K562 (cell line): Measurements from ENCODE around the gene DEPDC1B. TPM values are rescaled to one million over a fixed set of nuclear protein-coding genes. Genes with fewer than 3 reads are reported as not detected.
A peak's percentile ranks its signal among the peaks of the same experiment; 100 is the strongest.

Source experiments
- ATF3 ChIP-seq, 2 experiments: fragments of 450-650 bp in 1 of 2; sonication (generic) in 1 of 2; formaldehyde crosslinking in 1 of 2; IDR thresholded peaks in 1 of 2; conservative IDR thresholded peaks in 1 of 2; 2 replicates each; pipeline versions ENCODE4 v1.6.1 to v1.8.1; 2016 to 2023; ENCODE audit warnings: mild to moderate bottlenecking in 2 of 2, moderate library complexity in 2 of 2, inconsistent platforms in 1 of 2, missing genetic modification reagents in 1 of 2
- DPF2 ChIP-seq: fragments of 450-650 bp; IDR thresholded peaks from 2 replicates; pipeline ENCODE4 v1.6.1; 2016
- HMBOX1 ChIP-seq: sonication (generic); IDR thresholded peaks from 2 replicates; pipeline ENCODE4 v1.6.1; 2016
- KLF16 ChIP-seq: IDR thresholded peaks from 2 replicates; pipeline ENCODE4 v1.6.1; 2016; ENCODE audit warnings: antibody characterized with exemption
- LCOR ChIP-seq: sonication (generic); formaldehyde crosslinking; IDR thresholded peaks from 2 replicates; pipeline ENCODE4 v1.8.0; 2022; ENCODE audit warnings: mild to moderate bottlenecking, missing genetic modification reagents
- MAZ ChIP-seq, 2 experiments: fragments of 450-650 bp in 1 of 2; sonication (generic) in 1 of 2; formaldehyde crosslinking; IDR thresholded peaks in 1 of 2; conservative IDR thresholded peaks in 1 of 2; 2 replicates each; pipeline versions ENCODE4 v1.4.0 to v1.5.0; 2020; ENCODE audit warnings: mild to moderate bottlenecking in 1 of 2, missing genetic modification reagents in 1 of 2
- SMAD4 ChIP-seq: fragments of 250-450 bp; sonication (Bioruptor Pico); conservative IDR thresholded peaks from 2 replicates; pipeline ENCODE4 v1.8.0; 2021; ENCODE audit warnings: inconsistent platforms, mild to moderate bottlenecking, moderate library complexity
- SMARCE1 ChIP-seq: fragments of 450-650 bp; IDR thresholded peaks from 2 replicates; pipeline ENCODE4 v1.7.1; 2016; ENCODE audit warnings: mild to moderate bottlenecking
- TAF7 ChIP-seq: fragments of 450-650 bp; IDR thresholded peaks from 2 replicates; pipeline ENCODE4 v1.6.1; 2016; ENCODE audit warnings: missing genetic modification characterization, missing compliant biosample characterization
- ZNF175 ChIP-seq: fragments of 200-800 bp; sonication (Bioruptor generic); IDR thresholded peaks from 2 replicates; pipeline ENCODE4 v1.6.1; 2016; ENCODE audit warnings: low read depth, mild to moderate bottlenecking, missing genetic modification characterization, missing compliant biosample characterization
- ZNF644 ChIP-seq: fragments of 200-800 bp; sonication (Bioruptor generic); IDR thresholded peaks from 2 replicates; pipeline ENCODE4 v1.6.1; 2016; ENCODE audit warnings: low read depth, missing genetic modification characterization, missing compliant biosample characterization
- polyA plus RNA-seq, 8 experiments: library from polyadenylated mRNA; depleted of rRNA in 4 of 8; stranded (reverse) in 5 of 8; unstranded in 3 of 8; fragments of >200 nt; fragmentation: Nextera tagmentation in 2 of 8; fragmentation: Illumina TruSeq in 1 of 8; extraction: Ambion mirVana in 2 of 8; extraction: Trizol in 1 of 8; gene quantifications; 2 replicates each; pipeline versions ENCODE4 v1.2.1 to v1.2.3, GENCODE V29; 2011 to 2014; ENCODE audit warnings: inconsistent platforms in 1 of 8, missing spikeins in 1 of 8
- total RNA-seq, 7 experiments: library from RNA; depleted of rRNA in 6 of 7; stranded (reverse); fragments of >200 nt in 6 of 7; fragmentation: Illumina TruSeq in 2 of 7; extraction: Trizol in 2 of 7; gene quantifications; 2 replicates each; pipeline versions ENCODE4 v1.2.1 to v1.2.3, GENCODE V29; 2011 to 2021; ENCODE audit warnings: low replicate concordance in 1 of 7

The DEPDC1B gene
- total and polyA plus RNA-seq, 9 of the 15 experiments (the other 6 are each of a cell fraction or from before 2014, with no cell fraction given), result 36.0 to 67.2 (median 44.5) TPM

GRCh38 chr5:60685700-60686099 is 14.3 kb downstream of the DEPDC1B start (continued):
- TF ChIP-seq SMAD4 (CRISPR knock-in tag) (peak; percentile 56), TAF7 (tag) (no peak), KLF16 (no peak), DPF2 (peak; percentile 52; the same call in 1 of the 2 replicates), ZNF644 (no peak), SMARCE1 (peak; percentile 60; the same call in 1 of the 2 replicates), LCOR (peak; percentile 13; the same call in 1 of the 2 replicates), ZNF175 (CRISPR knock-in tag) (no peak), ATF3 (IDR thresholded peaks at IDR 0.05) (peak; percentile 80; the same call in 1 of the 2 replicates), ATF3 (CRISPR knock-in tag; conservative IDR thresholded peaks at IDR 0.05) (no peak), HMBOX1 (peak; percentile 76), MAZ (CRISPR knock-in tag; conservative IDR thresholded peaks at IDR 0.05 in 1 of 2, IDR thresholded peaks at IDR 0.05 in 1 of 2) (0 out of 4 replicates have a peak, but pooled peaks of 1 of the 2 experiments have one; percentile 35)
